Omental fat pad (tissue), 4 donors: ENCODE data around the gene GNB3. TPM values are rescaled to one million over a fixed set of nuclear protein-coding genes. Genes with fewer than 3 reads are reported as not detected.

Experiments used
- ATAC-seq: fragments of 150-250 bp; one replicate; pipeline ENCODE4 v1.9.1; 2016; ENCODE audit warnings: mild to moderate bottlenecking, moderate library complexity; ENCODE audit not compliant: low FRiP score
- DNase-seq: peaks from one replicate; pipeline ENCODE4 v3.0.0-alpha.2; 2019; ENCODE audit warnings: low spot score
- CTCF ChIP-seq, 3 donors: fragments of 450-650 bp; IDR thresholded peaks; one replicate each; pipeline ENCODE4 v1.5.1; 2016 to 2017; ENCODE audit warnings: antibody characterized with exemption in 3 of 3, mild to moderate bottlenecking in 3 of 3, moderate library complexity in 2 of 3
- total RNA-seq, 4 donors: library from RNA; depleted of rRNA; stranded (reverse); fragments of >200 nt; gene quantifications; one replicate each; pipeline ENCODE4 v1.1.0, GENCODE V29; 2016

The GNB3 gene
- 1 to 10 TPM in 1 of 4 donors, under 1 TPM in 2, not detected in 1; 0.25 to 2.0 (median 0.48) TPM for total RNA-seq

GRCh38 chr12:6840761-6841515 lies at the start of gene GNB3:
GNB3 (plus strand) TSS chr12:6840925; CDS start chr12:6841288, 363 bp downstream.
- ATAC-seq (no peak), DNase-seq (no peak)
- no peak for TF ChIP-seq CTCF (IDR thresholded peaks at IDR 0.05)

- no peak for TF ChIP-seq CTCF (IDR thresholded peaks at IDR 0.05)
- no peak for ATAC-seq
- no peak for DNase-seq
Observed at GRCh38 chr12:6791931-6792520, 48.7 kb upstream of the GNB3 start.

DNA sequence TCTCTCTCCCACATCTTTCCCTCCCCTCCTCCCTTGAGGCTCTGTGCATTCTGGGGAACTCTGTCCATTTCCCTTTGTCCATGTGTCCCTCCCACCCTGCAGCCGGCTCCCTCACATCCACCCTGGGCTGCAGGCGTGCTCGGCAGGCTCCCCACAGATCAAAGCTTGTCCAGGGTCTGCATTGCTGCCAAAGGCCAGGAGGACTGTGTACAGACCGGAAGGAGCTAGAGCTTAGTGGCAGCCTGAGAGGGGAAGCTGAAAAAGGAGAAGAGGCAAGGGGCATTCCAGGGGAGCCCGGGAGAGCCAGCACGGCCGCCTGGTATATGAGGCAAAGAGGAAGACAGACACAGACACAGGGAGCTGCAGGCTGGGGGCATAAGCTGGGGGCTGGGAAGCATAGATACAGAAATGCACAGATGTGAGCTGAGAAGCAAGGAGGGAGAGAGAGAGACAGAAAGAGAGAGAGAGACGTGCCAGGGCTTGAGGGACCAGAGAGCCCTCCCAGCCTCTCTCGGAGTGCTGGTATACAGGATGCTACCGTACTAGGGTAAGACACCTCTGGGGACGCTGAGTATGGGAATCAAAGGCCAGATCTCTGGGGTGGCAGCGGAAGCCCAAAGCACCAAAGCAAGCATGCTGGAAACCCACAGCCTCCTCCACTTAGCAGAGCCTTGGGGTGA lies 48.1 kb upstream of the GNB3 start:
- no peak for TF ChIP-seq CTCF (IDR thresholded peaks at IDR 0.05)
- ATAC-seq (no peak), DNase-seq (no peak)

- DNase-seq (no peak), ATAC-seq (no peak)
- no peak for TF ChIP-seq CTCF (IDR thresholded peaks at IDR 0.05)
Observed at GRCh38 chr12:6795088-6795487, 45.6 kb upstream of the GNB3 start.

GRCh38 chr12:6796576-6796975 lies 44.1 kb upstream of the GNB3 start:
- no peak for DNase-seq
- ATAC-seq, result no peak
- TF ChIP-seq CTCF (IDR thresholded peaks at IDR 0.05), result no peak

DNA sequence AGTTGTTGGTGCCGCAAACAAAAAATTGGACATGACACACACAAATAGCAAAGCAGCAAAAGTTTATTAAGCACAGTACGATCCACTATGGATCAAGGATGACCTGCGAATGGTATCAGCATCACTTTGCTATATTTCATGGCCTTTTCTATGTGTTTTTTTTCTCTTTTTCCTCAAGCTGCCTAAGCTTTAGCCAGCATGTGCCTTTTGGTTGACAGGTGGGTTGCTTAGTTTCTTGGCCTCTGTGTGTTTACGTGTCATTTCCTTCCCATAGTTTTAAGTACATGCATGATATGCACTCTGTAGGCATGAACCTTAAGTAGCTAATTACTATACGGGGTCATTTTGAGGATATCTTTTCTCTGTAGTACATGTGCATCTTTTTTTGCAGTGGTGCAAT lies 41.6 kb upstream of the GNB3 start:
- ATAC-seq, result no peak
- TF ChIP-seq CTCF (IDR thresholded peaks at IDR 0.05), result no peak

More for the DNA sequence above, 41.6 kb upstream of the GNB3 start:
- DNase-seq, result no peak
